Peyer's patch (tissue), 4 donors: ENCODE measurements around the gene RBBP8NL.

Experiments used
- CTCF ChIP-seq, 6 experiments: fragments of 450-650 bp in 4 of 6; fragments of 200-600 bp in 2 of 6; sonication (generic) in 1 of 6; IDR thresholded peaks; one replicate each; pipeline ENCODE4 v1.5.1; 2017 to 2019; ENCODE audit warnings: antibody characterized with exemption in 6 of 6, mild to moderate bottlenecking in 3 of 6, moderate library complexity in 1 of 6
- POLR2A ChIP-seq, 2 donors: fragments of 450-650 bp; IDR thresholded peaks; one replicate each; pipeline ENCODE4 v1.5.1; 2017; ENCODE audit warnings: antibody characterized with exemption in 2 of 2, mild to moderate bottlenecking in 2 of 2, moderate library complexity in 2 of 2

GRCh38 chr20:62405981-62406513, 21.3 kb downstream of the RBBP8NL start:
- TF ChIP-seq CTCF (IDR thresholded peaks at IDR 0.05), result no peak
- no peak for TF ChIP-seq POLR2A (IDR thresholded peaks at IDR 0.05)
